ENCODE data around the gene MCF2L2. TPM values are rescaled to one million over a fixed set of nuclear protein-coding genes. Genes with fewer than 3 reads are reported as not detected.
A peak's percentile ranks its signal among the peaks of the same experiment; 100 is the strongest.

The MCF2L2 gene
- total and polyA plus RNA-seq, 2 of the 13 experiments (the other 11 are each of a cell fraction or from before 2014, with no cell fraction given) = not detected

DNA sequence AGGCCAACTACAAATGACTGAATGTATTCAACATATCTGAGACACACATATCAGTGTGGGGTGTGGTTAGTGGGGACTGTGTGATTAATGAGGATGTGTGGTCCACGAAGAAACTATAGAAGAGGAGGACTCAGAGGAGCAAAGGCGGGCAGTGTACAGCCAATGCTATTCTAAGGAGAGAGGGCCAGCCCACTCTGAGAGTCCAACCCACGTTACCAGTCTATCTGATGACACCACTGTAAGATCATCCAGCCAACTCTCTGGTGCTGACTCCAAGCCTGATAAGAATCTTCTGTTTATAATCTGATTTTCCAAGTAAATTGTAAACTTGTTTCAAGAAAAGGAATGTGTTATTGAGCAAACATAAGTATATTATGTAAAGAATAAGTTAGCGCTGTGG, 47.2 kb downstream of the MCF2L2 start (continued):
- TF ChIP-seq MIXL1 (CRISPR knock-in tag; IDR thresholded peaks at IDR 0.05) (no peak), TFE3 (CRISPR knock-in tag; IDR thresholded peaks at IDR 0.05) (no peak), ZFP82 (CRISPR knock-in tag; IDR thresholded peaks at IDR 0.05; ENCODE audit: borderline replicate concordance) (no peak), ZNF501 (CRISPR knock-in tag; IDR thresholded peaks at IDR 0.05) (no peak), ZNF674 (CRISPR knock-in tag; IDR thresholded peaks at IDR 0.05; ENCODE audit: low read depth) (no peak), YEATS2 (CRISPR knock-in tag; IDR thresholded peaks at IDR 0.05; ENCODE audit: borderline replicate concordance) (no peak)
- TF ChIP-seq, protein P1, sequence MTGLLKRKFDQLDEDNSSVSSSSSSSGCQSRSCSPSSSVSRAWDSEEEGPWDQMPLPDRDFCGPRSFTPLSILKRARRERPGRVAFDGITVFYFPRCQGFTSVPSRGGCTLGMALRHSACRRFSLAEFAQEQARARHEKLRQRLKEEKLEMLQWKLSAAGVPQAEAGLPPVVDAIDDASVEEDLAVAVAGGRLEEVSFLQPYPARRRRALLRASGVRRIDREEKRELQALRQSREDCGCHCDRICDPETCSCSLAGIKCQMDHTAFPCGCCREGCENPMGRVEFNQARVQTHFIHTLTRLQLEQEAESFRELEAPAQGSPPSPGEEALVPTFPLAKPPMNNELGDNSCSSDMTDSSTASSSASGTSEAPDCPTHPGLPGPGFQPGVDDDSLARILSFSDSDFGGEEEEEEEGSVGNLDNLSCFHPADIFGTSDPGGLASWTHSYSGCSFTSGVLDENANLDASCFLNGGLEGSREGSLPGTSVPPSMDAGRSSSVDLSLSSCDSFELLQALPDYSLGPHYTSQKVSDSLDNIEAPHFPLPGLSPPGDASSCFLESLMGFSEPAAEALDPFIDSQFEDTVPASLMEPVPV (CRISPR knock-in tag; IDR thresholded peaks at IDR 0.05) = no peak

DNA sequence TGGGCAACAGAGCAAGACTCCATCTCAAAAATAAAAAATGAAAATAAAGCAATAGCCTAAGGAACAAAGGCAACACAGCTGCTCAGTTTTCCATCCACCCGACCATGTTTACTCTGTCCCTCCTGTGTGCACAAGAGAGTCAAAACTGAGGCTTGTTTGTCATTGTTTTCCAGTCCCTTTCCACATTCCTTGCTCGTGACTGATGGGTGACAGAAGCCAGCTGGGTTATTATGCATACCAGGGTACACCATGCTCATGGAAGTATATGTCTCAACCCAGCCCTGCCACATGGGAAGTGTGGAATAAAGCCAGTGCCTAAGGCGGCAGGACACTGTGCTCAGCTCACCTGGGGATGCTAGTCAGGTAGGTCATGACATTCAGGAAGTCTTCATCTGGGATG, 49.5 kb downstream of the MCF2L2 start:
- H3K36me3 ChIP-seq (replicated peaks in 1 of 2; ENCODE audit: control insufficient read depth in 1 of 2, insufficient read depth in 2 of 2, low read length in 2 of 2) = no peaks in the 10 kb centered on the region
- no peak for TF ChIP-seq ZNF225 (CRISPR knock-in tag; IDR thresholded peaks at IDR 0.05)
- no peak for TF ChIP-seq PHF20 (CRISPR knock-in tag; IDR thresholded peaks at IDR 0.05)
- TF ChIP-seq, protein P2, sequence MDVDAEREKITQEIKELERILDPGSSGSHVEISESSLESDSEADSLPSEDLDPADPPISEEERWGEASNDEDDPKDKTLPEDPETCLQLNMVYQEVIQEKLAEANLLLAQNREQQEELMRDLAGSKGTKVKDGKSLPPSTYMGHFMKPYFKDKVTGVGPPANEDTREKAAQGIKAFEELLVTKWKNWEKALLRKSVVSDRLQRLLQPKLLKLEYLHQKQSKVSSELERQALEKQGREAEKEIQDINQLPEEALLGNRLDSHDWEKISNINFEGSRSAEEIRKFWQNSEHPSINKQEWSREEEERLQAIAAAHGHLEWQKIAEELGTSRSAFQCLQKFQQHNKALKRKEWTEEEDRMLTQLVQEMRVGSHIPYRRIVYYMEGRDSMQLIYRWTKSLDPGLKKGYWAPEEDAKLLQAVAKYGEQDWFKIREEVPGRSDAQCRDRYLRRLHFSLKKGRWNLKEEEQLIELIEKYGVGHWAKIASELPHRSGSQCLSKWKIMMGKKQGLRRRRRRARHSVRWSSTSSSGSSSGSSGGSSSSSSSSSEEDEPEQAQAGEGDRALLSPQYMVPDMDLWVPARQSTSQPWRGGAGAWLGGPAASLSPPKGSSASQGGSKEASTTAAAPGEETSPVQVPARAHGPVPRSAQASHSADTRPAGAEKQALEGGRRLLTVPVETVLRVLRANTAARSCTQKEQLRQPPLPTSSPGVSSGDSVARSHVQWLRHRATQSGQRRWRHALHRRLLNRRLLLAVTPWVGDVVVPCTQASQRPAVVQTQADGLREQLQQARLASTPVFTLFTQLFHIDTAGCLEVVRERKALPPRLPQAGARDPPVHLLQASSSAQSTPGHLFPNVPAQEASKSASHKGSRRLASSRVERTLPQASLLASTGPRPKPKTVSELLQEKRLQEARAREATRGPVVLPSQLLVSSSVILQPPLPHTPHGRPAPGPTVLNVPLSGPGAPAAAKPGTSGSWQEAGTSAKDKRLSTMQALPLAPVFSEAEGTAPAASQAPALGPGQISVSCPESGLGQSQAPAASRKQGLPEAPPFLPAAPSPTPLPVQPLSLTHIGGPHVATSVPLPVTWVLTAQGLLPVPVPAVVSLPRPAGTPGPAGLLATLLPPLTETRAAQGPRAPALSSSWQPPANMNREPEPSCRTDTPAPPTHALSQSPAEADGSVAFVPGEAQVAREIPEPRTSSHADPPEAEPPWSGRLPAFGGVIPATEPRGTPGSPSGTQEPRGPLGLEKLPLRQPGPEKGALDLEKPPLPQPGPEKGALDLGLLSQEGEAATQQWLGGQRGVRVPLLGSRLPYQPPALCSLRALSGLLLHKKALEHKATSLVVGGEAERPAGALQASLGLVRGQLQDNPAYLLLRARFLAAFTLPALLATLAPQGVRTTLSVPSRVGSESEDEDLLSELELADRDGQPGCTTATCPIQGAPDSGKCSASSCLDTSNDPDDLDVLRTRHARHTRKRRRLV (CRISPR knock-in tag; IDR thresholded peaks at IDR 0.05) = no peak
- TF ChIP-seq, protein P3, sequence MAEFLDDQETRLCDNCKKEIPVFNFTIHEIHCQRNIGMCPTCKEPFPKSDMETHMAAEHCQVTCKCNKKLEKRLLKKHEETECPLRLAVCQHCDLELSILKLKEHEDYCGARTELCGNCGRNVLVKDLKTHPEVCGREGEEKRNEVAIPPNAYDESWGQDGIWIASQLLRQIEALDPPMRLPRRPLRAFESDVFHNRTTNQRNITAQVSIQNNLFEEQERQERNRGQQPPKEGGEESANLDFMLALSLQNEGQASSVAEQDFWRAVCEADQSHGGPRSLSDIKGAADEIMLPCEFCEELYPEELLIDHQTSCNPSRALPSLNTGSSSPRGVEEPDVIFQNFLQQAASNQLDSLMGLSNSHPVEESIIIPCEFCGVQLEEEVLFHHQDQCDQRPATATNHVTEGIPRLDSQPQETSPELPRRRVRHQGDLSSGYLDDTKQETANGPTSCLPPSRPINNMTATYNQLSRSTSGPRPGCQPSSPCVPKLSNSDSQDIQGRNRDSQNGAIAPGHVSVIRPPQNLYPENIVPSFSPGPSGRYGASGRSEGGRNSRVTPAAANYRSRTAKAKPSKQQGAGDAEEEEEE (CRISPR knock-in tag; IDR thresholded peaks at IDR 0.05; ENCODE audit: borderline replicate concordance) = no peak
- TF ChIP-seq ZNF572 (CRISPR knock-in tag; IDR thresholded peaks at IDR 0.05) = no peak
- TF ChIP-seq ZNF747 (CRISPR knock-in tag; IDR thresholded peaks at IDR 0.05; ENCODE audit: borderline replicate concordance) = no peak
- no peak for TF ChIP-seq DDIT3 (CRISPR knock-in tag; IDR thresholded peaks at IDR 0.05)
- 28% methylated on average over 3 of the region's 3 CpGs for WGBS (ENCODE audit: low lambda C conversion rate)
- H3K27me3 ChIP-seq (ENCODE audit: control insufficient read depth in 1 of 2, insufficient read depth in 2 of 2, low read length in 2 of 2) = peaks cover 2 to 31% of the 10 kb centered on the region in 2 experiments; a peak in 4 of 5 replicates
- H3K4me1 ChIP-seq (ENCODE audit: insufficient read depth, low read length) = no peaks in the 10 kb centered on the region
- BruUV-seq (replicated peaks) = no TSS peak
- ChIA-PET POLR2A (no interaction called here), CTCF (ENCODE audit: low intra/inter-chr PET ratio, low total read pairs) (no interaction called here)
- FAIRE-seq (no peak), ATAC-seq (no peak), DNase-seq (ENCODE audit: low spot score) (peak; percentile 6)
- H2AFZ ChIP-seq (ENCODE audit: low read length) = no peak overlapping the region
- no peak overlapping the region for H3K9ac ChIP-seq (ENCODE audit: insufficient read depth, low read depth, low read length)
- no peaks in the 10 kb centered on the region for H3K79me2 ChIP-seq (ENCODE audit: insufficient read depth, low read length)
- no peak overlapping the region for H3K27ac ChIP-seq (ENCODE audit: extremely low read length, insufficient read depth, low read length)
- no peak overlapping the region for H3K4me2 ChIP-seq (ENCODE audit: low read depth, low read length)
- intact Hi-C loops (cut with micrococcal nuclease; ENCODE audit: unreplicated experiment) = no loop called here
- H3K9me3 ChIP-seq (ENCODE audit: low read length) = no peaks in the 10 kb centered on the region
- no peaks in the 10 kb centered on the region for H4K20me1 ChIP-seq (ENCODE audit: insufficient read depth, low read length)
- in situ Hi-C loops (cut with HindIII; ENCODE audit: extremely low pct_ligation_motif_present, low pct_unique_long_range_greater_than_20kb) = no loop called here
- no peak overlapping the region for H3K4me3 ChIP-seq (replicated peaks in 1 of 3; ENCODE audit: insufficient read depth in 1 of 3, low read depth in 2 of 3, low read length in 3 of 3)

Measured in HepG2 (cell line).